Measurements from ENCODE around the gene WNT10A. TPM values are rescaled to one million over a fixed set of nuclear protein-coding genes. Genes with fewer than 3 reads are reported as not detected.

WNT10A gene
- total and polyA plus RNA-seq, 2 donors = 1.1 to 1.5 TPM

DNA sequence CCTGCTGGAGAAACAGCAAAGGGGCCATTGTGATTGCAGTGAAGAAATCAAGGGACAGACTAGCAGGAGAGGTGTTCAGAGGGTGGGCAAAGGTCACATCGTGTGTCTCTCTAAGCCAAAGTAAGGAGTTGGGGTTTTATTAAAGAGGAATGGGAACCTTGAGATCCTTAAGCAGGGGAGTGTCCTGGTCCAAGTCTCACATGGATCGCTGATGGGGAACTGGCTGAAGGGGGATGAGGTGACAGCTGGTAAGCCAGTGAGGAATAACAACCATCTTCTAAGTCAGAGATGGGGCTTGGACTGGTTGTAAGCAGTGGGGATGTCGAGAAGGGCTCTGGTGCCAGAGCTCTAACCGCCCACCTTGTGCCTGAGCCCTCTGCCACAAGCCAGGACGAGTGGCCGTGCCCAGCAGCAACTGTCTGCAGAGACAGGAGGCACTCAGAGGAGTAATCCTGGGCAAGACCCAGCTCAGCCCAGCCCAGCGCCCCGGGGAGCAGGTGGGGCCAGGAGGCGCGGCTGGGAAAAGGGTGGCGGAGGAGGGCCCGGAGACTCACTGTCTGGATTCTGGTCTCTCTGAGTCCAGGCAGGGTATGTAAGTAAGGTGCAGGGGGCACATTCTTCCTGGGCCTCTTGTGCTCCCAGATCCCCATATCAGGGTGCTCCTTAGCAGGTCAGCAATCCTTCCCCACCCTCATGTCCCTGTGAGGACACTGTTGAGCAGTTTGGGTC is 13.7 kb downstream of the WNT10A start:
- Histone ChIP-seq H3K4me3 (ENCODE audit: low read length in 2 of 2) (no peak overlapping the region), H3K27ac (ENCODE audit: low read depth in 1 of 2, low read length in 1 of 2) (no peak overlapping the region), H3K36me3 (ENCODE audit: control insufficient read depth in 2 of 2, insufficient read depth in 2 of 2, low read length in 1 of 2) (no peaks in the 10 kb centered on the region), H3K27me3 (ENCODE audit: control insufficient read depth in 2 of 2, insufficient read depth in 1 of 2, low read length in 1 of 2) (peaks cover 52 to 96% of the 10 kb centered on the region in 2 donors), H3K4me1 (ENCODE audit: control insufficient read depth in 2 of 2, insufficient read depth in 2 of 2, low read length in 2 of 2) (peaks cover 27 to 52% of the 10 kb centered on the region in 2 donors), H3K9me3 (ENCODE audit: control insufficient read depth in 2 of 2, insufficient read depth in 1 of 2, low read length in 1 of 2) (peaks cover 0 to 11% of the 10 kb centered on the region in 2 donors)
- DNase-seq (ENCODE audit: low read depth in 6 of 9, low spot score in 9 of 9) = no peak
- WGBS = 87% methylated on average over 12 of the region's 12 CpGs

GRCh38 chr2:218894880-218895157 is 14.2 kb downstream of the WNT10A start:
- H3K4me3 ChIP-seq (ENCODE audit: low read length in 2 of 2) = no peak overlapping the region

GRCh38 chr2:218895326-218895725 is 14.7 kb downstream of the WNT10A start:
- Histone ChIP-seq H3K27ac (ENCODE audit: low read depth in 1 of 2, low read length in 1 of 2) (no peak overlapping the region), H3K27me3 (ENCODE audit: control insufficient read depth in 2 of 2, insufficient read depth in 1 of 2, low read length in 1 of 2) (peaks cover 57 to 96% of the 10 kb centered on the region in 2 donors), H3K36me3 (ENCODE audit: control insufficient read depth in 2 of 2, insufficient read depth in 2 of 2, low read length in 1 of 2) (no peaks in the 10 kb centered on the region), H3K9me3 (ENCODE audit: control insufficient read depth in 2 of 2, insufficient read depth in 1 of 2, low read length in 1 of 2) (peaks cover 0 to 11% of the 10 kb centered on the region in 2 donors), H3K4me3 (ENCODE audit: low read length in 2 of 2) (no peak overlapping the region), H3K4me1 (ENCODE audit: control insufficient read depth in 2 of 2, insufficient read depth in 2 of 2, low read length in 2 of 2) (peaks cover 27 to 52% of the 10 kb centered on the region in 2 donors)
- 88% methylated on average over 3 of the region's 3 CpGs for WGBS
- no peak for DNase-seq (ENCODE audit: low read depth in 6 of 9, low spot score in 9 of 9)

More at GRCh38 chr2:218894880-218895157, 14.2 kb downstream of the WNT10A start:
- no peak for DNase-seq (ENCODE audit: low read depth in 6 of 9, low spot score in 9 of 9)
- WGBS = 97% methylated on average over 4 of the region's 4 CpGs
- Histone ChIP-seq H3K4me1 (ENCODE audit: control insufficient read depth in 2 of 2, insufficient read depth in 2 of 2, low read length in 2 of 2) (peaks cover 27 to 52% of the 10 kb centered on the region in 2 donors), H3K27ac (ENCODE audit: low read depth in 1 of 2, low read length in 1 of 2) (no peak overlapping the region), H3K9me3 (ENCODE audit: control insufficient read depth in 2 of 2, insufficient read depth in 1 of 2, low read length in 1 of 2) (peaks cover 0 to 11% of the 10 kb centered on the region in 2 donors), H3K27me3 (ENCODE audit: control insufficient read depth in 2 of 2, insufficient read depth in 1 of 2, low read length in 1 of 2) (peaks cover 57 to 98% of the 10 kb centered on the region in 2 donors), H3K36me3 (ENCODE audit: control insufficient read depth in 2 of 2, insufficient read depth in 2 of 2, low read length in 1 of 2) (no peaks in the 10 kb centered on the region)

DNA sequence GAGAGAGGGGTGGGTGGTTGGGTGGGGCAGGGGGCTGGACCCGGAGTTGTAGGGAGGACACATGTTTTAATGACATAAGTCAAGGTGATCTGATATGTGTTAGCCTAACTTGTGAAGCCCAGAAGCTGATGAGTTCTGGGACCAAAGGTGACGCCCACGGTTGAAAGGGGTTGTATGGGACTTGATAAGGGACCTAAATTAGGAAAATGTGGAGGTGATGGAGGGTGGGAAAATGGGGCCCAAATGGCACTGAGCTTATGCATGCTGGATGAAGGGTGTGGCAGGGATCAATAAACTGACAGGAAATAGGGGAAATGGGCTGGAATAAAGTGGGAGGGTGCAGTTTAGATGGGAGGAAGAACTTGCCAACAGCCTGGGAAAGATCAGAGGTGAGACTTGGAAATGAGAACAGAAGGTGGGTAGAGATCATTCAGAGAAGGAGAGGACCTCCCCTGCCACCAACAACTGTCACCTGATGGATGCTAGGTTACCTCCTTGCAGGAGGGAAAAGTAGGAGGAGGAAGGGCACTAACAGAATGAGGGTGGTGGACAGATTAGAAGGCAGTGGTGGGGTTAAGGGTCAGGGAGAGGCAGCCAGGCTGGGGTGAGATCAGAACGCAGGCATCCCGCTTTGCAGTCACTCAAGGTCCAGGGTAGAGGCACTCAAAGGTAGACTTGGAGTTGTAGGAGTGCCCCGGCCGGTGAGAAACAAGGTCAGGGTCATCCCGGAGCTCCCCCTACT is 15.3 kb downstream of the WNT10A start:
- H3K4me1 ChIP-seq (ENCODE audit: control insufficient read depth in 2 of 2, insufficient read depth in 2 of 2, low read length in 2 of 2) = peaks cover 27 to 52% of the 10 kb centered on the region in 2 donors
- H3K27ac ChIP-seq (ENCODE audit: low read depth in 1 of 2, low read length in 1 of 2) = no peak overlapping the region
- no peak for DNase-seq (ENCODE audit: low read depth in 6 of 9, low spot score in 9 of 9)
- peaks cover 0 to 11% of the 10 kb centered on the region in 2 donors for H3K9me3 ChIP-seq (ENCODE audit: control insufficient read depth in 2 of 2, insufficient read depth in 1 of 2, low read length in 1 of 2)
- peak overlapping the region in 1 of 2 donors; percentile 29 for H3K4me3 ChIP-seq (ENCODE audit: low read length in 2 of 2)
- peaks cover 57 to 92% of the 10 kb centered on the region in 2 donors for H3K27me3 ChIP-seq (ENCODE audit: control insufficient read depth in 2 of 2, insufficient read depth in 1 of 2, low read length in 1 of 2)
- 35% methylated on average over 8 of the region's 8 CpGs for WGBS
- H3K36me3 ChIP-seq (ENCODE audit: control insufficient read depth in 2 of 2, insufficient read depth in 2 of 2, low read length in 1 of 2) = no peaks in the 10 kb centered on the region

GRCh38 chr2:218896501-218897393 is 16.1 kb downstream of the WNT10A start:
- Histone ChIP-seq H3K9me3 (ENCODE audit: control insufficient read depth in 2 of 2, insufficient read depth in 1 of 2, low read length in 1 of 2) (peaks cover 0 to 8% of the 10 kb centered on the region in 2 donors), H3K4me3 (ENCODE audit: low read length in 2 of 2) (peak overlapping the region in 1 of 2 donors; percentile 29), H3K4me1 (ENCODE audit: control insufficient read depth in 2 of 2, insufficient read depth in 2 of 2, low read length in 2 of 2) (peaks cover 27 to 52% of the 10 kb centered on the region in 2 donors), H3K36me3 (ENCODE audit: control insufficient read depth in 2 of 2, insufficient read depth in 2 of 2, low read length in 1 of 2) (no peaks in the 10 kb centered on the region), H3K27ac (ENCODE audit: low read depth in 1 of 2, low read length in 1 of 2) (peak overlapping the region in 1 of 2 donors; percentile 47), H3K27me3 (ENCODE audit: control insufficient read depth in 2 of 2, insufficient read depth in 1 of 2, low read length in 1 of 2) (peaks cover 59 to 90% of the 10 kb centered on the region in 2 donors)
- DNase-seq (ENCODE audit: low read depth in 6 of 9, low spot score in 9 of 9) = peak in 2 of 9 donors; percentile 36 to 63
- 1% methylated on average over 40 of the region's 40 CpGs for WGBS

- Histone ChIP-seq H3K9me3 (ENCODE audit: control insufficient read depth in 2 of 2, insufficient read depth in 1 of 2, low read length in 1 of 2) (peaks cover 0 to 8% of the 10 kb centered on the region in 2 donors), H3K27me3 (ENCODE audit: control insufficient read depth in 2 of 2, insufficient read depth in 1 of 2, low read length in 1 of 2) (peaks cover 57 to 90% of the 10 kb centered on the region in 2 donors), H3K4me3 (ENCODE audit: low read length in 2 of 2) (no peak overlapping the region), H3K4me1 (ENCODE audit: control insufficient read depth in 2 of 2, insufficient read depth in 2 of 2, low read length in 2 of 2) (peaks cover 23 to 44% of the 10 kb centered on the region in 2 donors), H3K36me3 (ENCODE audit: control insufficient read depth in 2 of 2, insufficient read depth in 2 of 2, low read length in 1 of 2) (no peaks in the 10 kb centered on the region), H3K27ac (ENCODE audit: low read depth in 1 of 2, low read length in 1 of 2) (no peak overlapping the region)
- no peak for DNase-seq (ENCODE audit: low read depth in 6 of 9, low spot score in 9 of 9)
- WGBS = 7% methylated on average over 34 of the region's 34 CpGs
Observed at GRCh38 chr2:218897394-218898108, 16.9 kb downstream of the WNT10A start.

GRCh38 chr2:218898109-218898878 is 17.6 kb downstream of the WNT10A start:
- Histone ChIP-seq H3K4me3 (ENCODE audit: low read length in 2 of 2) (no peak overlapping the region), H3K27me3 (ENCODE audit: control insufficient read depth in 2 of 2, insufficient read depth in 1 of 2, low read length in 1 of 2) (peaks cover 57 to 86% of the 10 kb centered on the region in 2 donors)

DNA sequence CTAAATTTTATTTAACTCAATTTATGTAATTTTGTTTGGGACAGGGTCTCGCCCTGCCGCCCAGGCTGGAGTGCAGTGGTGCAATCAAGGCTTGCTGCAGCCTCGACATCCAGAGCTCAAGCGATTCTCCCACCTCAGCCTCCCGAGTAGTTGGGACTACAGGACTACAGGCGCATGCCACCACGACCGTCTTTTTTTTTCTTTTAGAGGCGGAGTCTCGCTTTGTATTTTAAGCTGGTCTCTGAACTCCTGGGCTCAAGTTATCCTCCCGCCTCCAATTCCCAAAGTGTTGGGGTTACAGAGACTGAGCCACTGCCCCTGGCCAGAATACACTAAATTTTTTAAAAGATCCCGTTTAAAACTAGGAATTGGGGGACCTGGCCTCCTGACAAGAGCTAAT is 18.5 kb downstream of the WNT10A start:
- H3K27me3 ChIP-seq (ENCODE audit: control insufficient read depth in 2 of 2, insufficient read depth in 1 of 2, low read length in 1 of 2) = peaks cover 57 to 81% of the 10 kb centered on the region in 2 donors
- WGBS = 34% methylated on average over 12 of the region's 12 CpGs
- peaks cover 0 to 8% of the 10 kb centered on the region in 2 donors for H3K9me3 ChIP-seq (ENCODE audit: control insufficient read depth in 2 of 2, insufficient read depth in 1 of 2, low read length in 1 of 2)
- no peak overlapping the region for H3K27ac ChIP-seq (ENCODE audit: low read depth in 1 of 2, low read length in 1 of 2)
- no peak overlapping the region for H3K4me3 ChIP-seq (ENCODE audit: low read length in 2 of 2)
- H3K4me1 ChIP-seq (ENCODE audit: control insufficient read depth in 2 of 2, insufficient read depth in 2 of 2, low read length in 2 of 2) = peaks cover 17 to 34% of the 10 kb centered on the region in 2 donors
- no peaks in the 10 kb centered on the region for H3K36me3 ChIP-seq (ENCODE audit: control insufficient read depth in 2 of 2, insufficient read depth in 2 of 2, low read length in 1 of 2)
- DNase-seq (ENCODE audit: low read depth in 6 of 9, low spot score in 9 of 9) = no peak

More at GRCh38 chr2:218898109-218898878, 17.6 kb downstream of the WNT10A start:
- peak in 4 of 9 donors; percentile 45 to 66 (median 54) for DNase-seq (ENCODE audit: low read depth in 6 of 9, low spot score in 9 of 9)
- peaks cover 17 to 39% of the 10 kb centered on the region in 2 donors for H3K4me1 ChIP-seq (ENCODE audit: control insufficient read depth in 2 of 2, insufficient read depth in 2 of 2, low read length in 2 of 2)
- no peak overlapping the region for H3K27ac ChIP-seq (ENCODE audit: low read depth in 1 of 2, low read length in 1 of 2)
- WGBS = 6% methylated on average over 52 of the region's 52 CpGs
- peaks cover 0 to 8% of the 10 kb centered on the region in 2 donors for H3K9me3 ChIP-seq (ENCODE audit: control insufficient read depth in 2 of 2, insufficient read depth in 1 of 2, low read length in 1 of 2)
- no peaks in the 10 kb centered on the region for H3K36me3 ChIP-seq (ENCODE audit: control insufficient read depth in 2 of 2, insufficient read depth in 2 of 2, low read length in 1 of 2)

All from thymus (tissue), 11 donors.